ENCODE results near the gene RRP1.

The RRP1 gene

GRCh38 chr21:43789276-43790009, at the start of gene RRP1:
Gene RRP1, plus strand, starts transcription at chr21:43789577. Its CDS starts 53 bp downstream, at chr21:43789630.
- DNase-seq, result peak; percentile 82 to 87

GRCh38 chr21:43739621-43740435, 49.5 kb upstream of the RRP1 start:
- DNase-seq, result no peak

- peak; percentile 47 to 52 for DNase-seq
These were observed 48.8 kb upstream of the RRP1 start for GRCh38 chr21:43740497-43741156.

GRCh38 chr21:43741423-43742096, 47.8 kb upstream of the RRP1 start:
- DNase-seq, result no peak

GRCh38 chr21:43743947-43744346, 45.4 kb upstream of the RRP1 start:
- DNase-seq, result no peak

- no peak for DNase-seq
These were observed 44.7 kb upstream of the RRP1 start for GRCh38 chr21:43744725-43745124.

GRCh38 chr21:43745772-43746517, 43.4 kb upstream of the RRP1 start:
- DNase-seq, result no peak

- no peak for DNase-seq
These were observed 40.8 kb upstream of the RRP1 start for GRCh38 chr21:43748622-43749021.

- no peak for DNase-seq
These were observed 39.6 kb upstream of the RRP1 start for GRCh38 chr21:43749651-43750262.

GRCh38 chr21:43750339-43751033, 38.9 kb upstream of the RRP1 start:
- no peak for DNase-seq

GRCh38 chr21:43751955-43752591, 37.3 kb upstream of the RRP1 start:
- DNase-seq, result no peak

- no peak for DNase-seq
These were observed 36.5 kb upstream of the RRP1 start for GRCh38 chr21:43752758-43753438.

GRCh38 chr21:43753439-43753799, 36.0 kb upstream of the RRP1 start:
- no peak for DNase-seq

GRCh38 chr21:43754948-43755781, 34.2 kb upstream of the RRP1 start:
- DNase-seq, result no peak

GRCh38 chr21:43755820-43756594, 33.4 kb upstream of the RRP1 start:
- no peak for DNase-seq

- peak in 1 of 2 donors; percentile 23 for DNase-seq
These were observed 31.8 kb upstream of the RRP1 start for GRCh38 chr21:43757601-43758000.

- DNase-seq, result peak in 1 of 2 donors; percentile 23
These were observed 31.2 kb upstream of the RRP1 start for GRCh38 chr21:43758111-43758641.

GRCh38 chr21:43758811-43759210, 30.6 kb upstream of the RRP1 start:
- DNase-seq, result no peak

All from hippocampal formation (tissue), 2 donors.